Right atrium auricular region (tissue), 2 donors: ENCODE results near the gene SLX4IP. TPM values are rescaled to one million over a fixed set of nuclear protein-coding genes. Genes with fewer than 3 reads are reported as not detected.

Experiments
- DNase-seq: peaks from one replicate; pipeline ENCODE4 v3.0.0-alpha.2; 2019; ENCODE audit warnings: low spot score
- H3K27ac ChIP-seq, 2 donors: fragments of 200-600 bp; sonication (generic); 1 replicate in 1 of 2; 2 replicates in 1 of 2; pipeline ENCODE4 v1.5.1; 2016 to 2019
- H3K27me3 ChIP-seq, 2 donors: fragments of 200-600 bp; sonication (generic); one replicate each; pipeline versions ENCODE4 v1.5.1 to v1.6.0; 2017 to 2019
- H3K36me3 ChIP-seq: fragments of 200-600 bp; sonication (generic); one replicate; pipeline ENCODE4 v1.5.1; 2016
- H3K4me1 ChIP-seq, 2 donors: fragments of 200-600 bp; sonication (generic); one replicate each; pipeline versions ENCODE4 v1.5.1 to v1.6.0; 2017 to 2019
- H3K4me3 ChIP-seq, 2 donors: fragments of 200-600 bp; sonication (generic); 1 replicate in 1 of 2; 2 replicates in 1 of 2; pipeline ENCODE4 v1.5.1; 2017 to 2019; ENCODE audit warnings: mild to moderate bottlenecking in 1 of 2, moderate library complexity in 1 of 2
- H3K9me3 ChIP-seq, 2 donors: fragments of 200-600 bp; sonication (generic); one replicate each; pipeline ENCODE4 v1.5.1; 2019
- total RNA-seq, 2 donors: library from RNA; depleted of rRNA; stranded (reverse); fragments of >200 nt; gene quantifications; one replicate each; pipeline ENCODE4 v1.1.0, GENCODE V29; 2016
- TF ChIP-seq, protein P1 (sequence below), 2 donors: fragments of 200-600 bp; sonication (generic); IDR thresholded peaks; one replicate each; pipeline ENCODE4 v1.5.1; 2019; ENCODE audit warnings: antibody characterized with exemption in 2 of 2

Gene SLX4IP
- total RNA-seq, 2 donors from 2014 or later = 1.1 to 2.0 TPM

DNA sequence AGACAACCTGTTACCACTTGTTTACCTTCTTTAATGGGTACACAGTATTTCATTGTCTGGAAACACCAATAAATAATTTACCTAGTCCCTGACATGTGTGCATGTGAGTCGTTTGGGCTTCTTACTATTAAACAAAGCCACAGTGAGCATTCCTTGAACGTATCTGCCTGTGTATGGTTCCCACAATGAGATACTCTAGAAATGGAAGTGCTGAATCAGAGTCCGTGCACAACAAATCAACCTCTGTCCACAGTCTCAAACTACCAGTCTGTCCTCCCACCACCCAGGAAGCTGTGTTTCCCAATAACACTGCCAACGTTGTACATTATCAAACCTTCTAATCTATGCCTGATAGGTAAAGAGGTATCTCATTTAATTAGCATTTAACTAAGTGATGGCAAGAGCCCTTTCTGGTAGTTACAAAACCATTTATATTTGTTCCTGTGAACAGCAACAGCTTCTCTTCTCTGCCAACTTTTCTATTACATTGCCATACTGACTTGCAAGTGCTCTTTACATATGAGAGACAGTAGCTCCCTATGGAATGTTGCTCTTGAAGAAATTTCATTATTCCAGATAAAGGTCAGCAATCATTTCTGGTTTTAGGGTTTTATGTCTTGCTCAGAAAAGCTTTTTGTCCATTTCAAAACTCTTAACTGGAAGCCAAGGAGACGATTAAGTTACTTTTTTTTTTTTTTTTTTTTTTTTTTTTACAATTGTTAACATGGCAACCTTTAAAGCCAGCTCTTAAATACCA is 223.9 kb downstream of the SLX4IP start:
- Histone ChIP-seq H3K4me3 (no peak overlapping the region), H3K27ac (peak overlapping the region; percentile 59 to 85), H3K4me1 (peaks cover 0 to 81% of the 10 kb centered on the region in 2 donors), H3K36me3 (peaks cover 63% of the 10 kb centered on the region), H3K9me3 (no peaks in the 10 kb centered on the region), H3K27me3 (no peaks in the 10 kb centered on the region)
- no peak for DNase-seq
- TF ChIP-seq, protein P1, sequence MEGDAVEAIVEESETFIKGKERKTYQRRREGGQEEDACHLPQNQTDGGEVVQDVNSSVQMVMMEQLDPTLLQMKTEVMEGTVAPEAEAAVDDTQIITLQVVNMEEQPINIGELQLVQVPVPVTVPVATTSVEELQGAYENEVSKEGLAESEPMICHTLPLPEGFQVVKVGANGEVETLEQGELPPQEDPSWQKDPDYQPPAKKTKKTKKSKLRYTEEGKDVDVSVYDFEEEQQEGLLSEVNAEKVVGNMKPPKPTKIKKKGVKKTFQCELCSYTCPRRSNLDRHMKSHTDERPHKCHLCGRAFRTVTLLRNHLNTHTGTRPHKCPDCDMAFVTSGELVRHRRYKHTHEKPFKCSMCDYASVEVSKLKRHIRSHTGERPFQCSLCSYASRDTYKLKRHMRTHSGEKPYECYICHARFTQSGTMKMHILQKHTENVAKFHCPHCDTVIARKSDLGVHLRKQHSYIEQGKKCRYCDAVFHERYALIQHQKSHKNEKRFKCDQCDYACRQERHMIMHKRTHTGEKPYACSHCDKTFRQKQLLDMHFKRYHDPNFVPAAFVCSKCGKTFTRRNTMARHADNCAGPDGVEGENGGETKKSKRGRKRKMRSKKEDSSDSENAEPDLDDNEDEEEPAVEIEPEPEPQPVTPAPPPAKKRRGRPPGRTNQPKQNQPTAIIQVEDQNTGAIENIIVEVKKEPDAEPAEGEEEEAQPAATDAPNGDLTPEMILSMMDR (IDR thresholded peaks at IDR 0.05) = no peak

DNA sequence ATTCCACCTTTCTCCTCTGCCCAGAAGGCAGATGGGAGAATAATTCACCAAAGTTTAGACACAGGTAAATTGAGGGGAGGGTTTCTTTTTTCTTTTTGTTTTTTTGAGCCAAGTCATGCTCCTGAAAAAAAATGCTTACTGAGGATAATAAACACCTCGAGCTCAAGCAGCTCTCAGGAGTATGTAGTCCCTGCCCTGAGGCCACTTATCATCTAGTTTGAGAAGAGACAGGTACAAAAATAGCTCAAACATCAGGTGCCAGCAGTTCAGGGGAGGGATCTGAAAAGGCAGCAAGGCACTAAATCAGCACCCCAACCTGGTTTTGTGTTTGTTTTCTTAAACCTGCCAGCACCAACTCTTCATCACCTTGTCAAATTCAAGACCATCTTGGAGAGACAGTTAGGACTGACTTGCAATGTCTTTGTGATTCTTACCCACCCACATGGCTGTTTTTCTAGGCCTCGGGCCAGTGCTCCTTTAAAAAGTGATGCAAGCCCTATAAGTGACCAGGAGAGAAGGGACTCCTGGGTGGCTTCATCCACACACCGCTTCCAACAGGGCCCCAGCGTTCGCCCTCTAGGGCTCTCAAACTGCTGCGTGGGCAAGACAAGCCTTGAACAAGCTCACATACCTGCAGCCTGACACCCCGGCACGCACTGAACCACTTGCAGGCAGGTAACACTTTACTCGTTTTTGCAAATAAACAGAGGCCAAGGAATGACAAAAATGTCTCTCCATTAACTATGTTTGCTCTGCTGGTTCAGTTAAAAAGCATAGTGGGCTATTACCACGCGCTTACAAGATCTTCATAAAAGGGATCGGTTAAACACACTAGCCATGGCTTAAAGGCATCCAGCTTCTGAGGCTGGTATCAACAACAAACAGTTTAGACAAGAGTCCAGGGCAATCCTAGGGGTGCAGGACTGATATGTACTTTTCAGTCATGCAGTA is 224.8 kb downstream of the SLX4IP start:
- peak overlapping the region; percentile 59 to 85 for H3K27ac ChIP-seq
- peaks cover 0 to 80% of the 10 kb centered on the region in 2 donors for H3K4me1 ChIP-seq
- H3K9me3 ChIP-seq = no peaks in the 10 kb centered on the region
- no peak for DNase-seq
- H3K27me3 ChIP-seq = no peaks in the 10 kb centered on the region
- no peak overlapping the region for H3K4me3 ChIP-seq
- peaks cover 63% of the 10 kb centered on the region for H3K36me3 ChIP-seq
- TF ChIP-seq, protein P1 (IDR thresholded peaks at IDR 0.05) = no peak

DNA sequence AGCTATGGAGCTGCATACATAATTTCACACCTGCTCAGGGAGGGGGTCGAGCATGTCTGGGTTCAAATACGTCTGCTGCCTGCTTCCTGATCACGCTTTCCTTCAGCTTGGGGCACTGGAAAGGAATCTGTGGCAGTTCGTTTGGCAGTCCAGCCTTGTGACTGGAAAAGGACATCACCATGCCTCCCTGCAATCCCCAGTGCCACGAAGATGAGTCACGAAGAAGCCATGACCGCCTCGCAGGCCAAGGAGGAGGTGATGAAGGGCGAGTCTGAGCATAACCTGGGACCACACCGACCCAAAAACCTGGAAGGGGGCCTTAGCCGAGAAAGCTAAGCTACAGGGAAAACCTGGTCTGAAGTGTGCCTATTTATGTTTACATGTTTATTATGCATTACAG is 225.6 kb downstream of the SLX4IP start:
- TF ChIP-seq, protein P1 (IDR thresholded peaks at IDR 0.05) = no peak
- Histone ChIP-seq H3K4me1 (peaks cover 0 to 80% of the 10 kb centered on the region in 2 donors), H3K4me3 (no peak overlapping the region), H3K9me3 (no peaks in the 10 kb centered on the region), H3K36me3 (peaks cover 59% of the 10 kb centered on the region), H3K27me3 (no peaks in the 10 kb centered on the region), H3K27ac (peak overlapping the region; percentile 59 to 85)
- DNase-seq = peak; percentile 61

DNA sequence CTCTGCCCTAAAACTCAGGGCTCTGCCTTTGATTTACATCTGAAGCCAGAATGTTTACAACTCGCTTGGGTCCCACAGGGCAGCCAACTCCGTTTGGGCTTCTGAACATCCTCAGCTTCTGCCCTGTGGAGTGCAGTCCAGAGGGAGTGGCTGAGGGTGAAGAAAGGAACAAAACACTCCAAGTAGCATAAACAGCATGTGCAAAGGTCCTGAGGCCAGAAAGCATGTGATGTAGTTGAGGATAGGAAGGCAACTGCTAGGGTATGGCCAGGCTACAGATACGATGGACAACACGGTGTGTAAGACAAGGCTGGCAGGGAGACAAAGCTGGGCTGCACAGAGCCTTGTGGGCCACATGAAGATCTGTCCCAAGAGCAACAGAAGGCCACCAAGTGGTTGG is 226.2 kb downstream of the SLX4IP start:
- H3K36me3 ChIP-seq = peaks cover 54% of the 10 kb centered on the region
- peak; percentile 32 for DNase-seq

DNA sequence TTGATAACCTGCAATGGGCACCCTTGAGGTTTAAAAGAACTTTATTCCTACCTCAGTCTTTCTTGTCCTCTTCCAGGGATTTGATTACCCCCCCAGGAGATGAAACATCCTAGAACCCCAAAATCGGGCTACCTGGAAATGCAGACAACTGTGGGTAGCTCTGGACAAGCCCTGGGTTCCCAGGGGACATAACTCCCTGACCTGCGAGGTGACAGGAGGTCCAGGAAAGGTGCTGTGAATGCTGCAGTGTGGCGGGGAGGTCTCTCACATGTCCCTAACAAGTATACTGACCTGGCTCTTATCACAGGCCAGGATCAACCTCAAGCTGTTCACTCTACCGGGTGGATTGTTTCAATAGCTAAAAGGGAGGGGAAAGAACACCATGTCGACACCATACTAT is 227.0 kb downstream of the SLX4IP start:
- Histone ChIP-seq H3K4me3 (no peak overlapping the region), H3K4me1 (peaks cover 0 to 87% of the 10 kb centered on the region in 2 donors), H3K27me3 (no peaks in the 10 kb centered on the region), H3K36me3 (peaks cover 53% of the 10 kb centered on the region), H3K9me3 (no peaks in the 10 kb centered on the region), H3K27ac (peak overlapping the region; percentile 47 to 85)
- TF ChIP-seq, protein P1 (IDR thresholded peaks at IDR 0.05) = no peak
- peak; percentile 30 for DNase-seq

More for the DNA sequence above, 226.2 kb downstream of the SLX4IP start:
- no peak overlapping the region for H3K4me3 ChIP-seq
- H3K9me3 ChIP-seq = no peaks in the 10 kb centered on the region
- H3K27ac ChIP-seq = peak overlapping the region; percentile 59 to 85
- no peaks in the 10 kb centered on the region for H3K27me3 ChIP-seq
- TF ChIP-seq, protein P1 (IDR thresholded peaks at IDR 0.05) = no peak
- H3K4me1 ChIP-seq = peaks cover 0 to 80% of the 10 kb centered on the region in 2 donors
